GM18511 (cell line): Measurements from ENCODE around the gene ARSH.
A peak's percentile ranks its signal among the peaks of the same experiment; 100 is the strongest.
"Not testable (repeated sequence)": the region's sequence is repeated elsewhere in the genome, so short reads cannot be mapped to it uniquely, and the experiment has no call there.

Experiments used
- ATAC-seq: cut with Tn5 transposase; IDR thresholded peaks from one replicate; pipeline ENCODE4 v1.9.1; 2021; ENCODE audit warnings: mild to moderate bottlenecking, moderate library complexity; ENCODE audit not compliant: unreplicated experiment

The ARSH gene, protein sequence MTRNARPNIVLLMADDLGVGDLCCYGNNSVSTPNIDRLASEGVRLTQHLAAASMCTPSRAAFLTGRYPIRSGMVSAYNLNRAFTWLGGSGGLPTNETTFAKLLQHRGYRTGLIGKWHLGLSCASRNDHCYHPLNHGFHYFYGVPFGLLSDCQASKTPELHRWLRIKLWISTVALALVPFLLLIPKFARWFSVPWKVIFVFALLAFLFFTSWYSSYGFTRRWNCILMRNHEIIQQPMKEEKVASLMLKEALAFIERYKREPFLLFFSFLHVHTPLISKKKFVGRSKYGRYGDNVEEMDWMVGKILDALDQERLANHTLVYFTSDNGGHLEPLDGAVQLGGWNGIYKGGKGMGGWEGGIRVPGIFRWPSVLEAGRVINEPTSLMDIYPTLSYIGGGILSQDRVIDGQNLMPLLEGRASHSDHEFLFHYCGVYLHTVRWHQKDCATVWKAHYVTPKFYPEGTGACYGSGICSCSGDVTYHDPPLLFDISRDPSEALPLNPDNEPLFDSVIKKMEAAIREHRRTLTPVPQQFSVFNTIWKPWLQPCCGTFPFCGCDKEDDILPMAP

DNA sequence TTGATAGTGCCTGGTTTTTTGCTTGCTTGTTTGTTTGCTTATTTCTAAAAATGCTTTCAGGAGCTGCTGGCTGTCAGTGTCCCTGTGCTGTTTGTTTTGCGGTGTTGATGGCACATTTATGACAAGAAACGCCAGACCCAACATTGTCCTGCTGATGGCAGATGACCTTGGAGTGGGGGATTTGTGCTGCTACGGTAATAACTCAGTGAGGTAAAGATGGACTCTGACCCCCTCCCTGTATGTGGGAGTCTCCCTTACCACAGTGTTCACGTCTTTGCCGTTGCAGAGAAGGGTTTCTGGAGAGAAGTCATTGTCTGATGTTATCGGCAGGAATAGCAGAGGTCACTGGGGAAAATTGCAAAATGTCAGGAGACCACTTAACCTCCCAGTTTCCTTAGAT, at the start of gene ARSH:
Gene ARSH (plus strand): TSS at position 52 of the 400 bp plus-strand sequence. CDS start 67 bp downstream, at position 119.
- no peak for ATAC-seq

DNA sequence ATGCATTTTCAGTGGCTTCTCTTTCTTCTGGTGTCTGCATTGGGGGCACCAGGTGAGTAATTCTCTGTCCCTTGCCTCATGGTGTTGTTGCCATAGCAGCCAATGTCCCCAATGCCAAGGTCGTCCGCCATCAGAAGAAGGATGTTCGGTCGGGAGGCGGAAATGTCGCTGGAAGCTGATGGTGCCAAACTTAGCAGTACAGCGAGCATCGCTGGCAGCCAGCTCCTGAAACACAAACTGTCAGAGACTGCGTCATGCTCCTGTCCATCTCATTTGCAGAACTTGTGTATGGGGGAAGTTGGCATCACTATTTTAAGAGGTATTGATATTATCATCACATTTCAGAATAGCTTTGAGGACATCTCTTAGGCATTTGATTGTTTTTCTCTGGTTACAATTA, 48.1 kb upstream of the ARSH start:
- ATAC-seq: no peak

DNA sequence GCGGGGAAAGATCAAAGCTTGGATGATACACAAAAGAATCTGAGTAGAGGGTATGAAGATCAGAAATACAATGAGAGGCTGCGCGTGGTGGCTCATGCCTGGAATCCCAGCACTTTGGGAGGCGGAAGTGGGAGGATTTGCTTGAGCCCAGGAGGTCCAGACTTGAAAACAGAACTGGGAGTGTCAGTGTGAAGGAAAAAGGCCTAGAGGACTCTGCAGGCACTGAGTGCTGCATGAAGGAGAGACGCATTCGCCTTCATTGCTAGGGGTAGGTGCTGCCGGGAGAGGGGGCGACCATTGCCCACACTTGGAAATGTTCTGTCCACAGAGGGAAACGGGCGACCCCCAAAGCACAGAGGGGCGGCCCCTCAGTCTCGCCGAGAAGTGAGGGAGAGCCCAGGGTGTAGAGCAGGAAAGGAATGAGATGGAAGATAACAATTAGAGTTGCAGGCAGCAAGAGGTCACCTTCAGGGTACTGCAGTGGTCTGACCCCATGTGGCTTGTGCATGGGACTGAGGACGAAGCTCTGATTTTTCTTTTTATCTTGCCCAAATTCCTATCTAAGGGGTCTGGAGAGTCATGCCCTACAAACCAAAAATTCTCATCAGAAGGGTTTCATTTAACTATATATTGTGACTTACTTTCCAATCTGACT, 45.4 kb upstream of the ARSH start:
- ATAC-seq: no peak

DNA sequence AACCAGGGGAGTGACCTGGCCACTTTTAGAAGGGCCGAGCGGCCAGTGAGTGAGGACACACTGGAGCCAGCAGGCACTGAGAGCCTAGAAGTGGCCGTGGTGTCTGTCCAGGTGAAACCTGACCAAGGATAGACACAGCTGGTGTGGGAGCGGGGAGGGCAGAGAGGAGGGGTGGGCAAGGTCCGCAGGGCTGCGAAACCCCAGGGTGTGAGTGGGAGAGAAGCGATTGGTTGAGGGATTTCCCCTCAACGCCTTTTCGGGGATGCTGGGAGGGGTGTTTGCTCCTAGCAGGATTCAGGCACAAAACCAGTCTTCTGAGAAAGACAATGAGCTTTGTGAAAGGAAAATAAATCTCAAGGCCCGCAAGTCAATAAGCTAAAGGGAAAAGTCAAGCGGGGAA, 44.0 kb upstream of the ARSH start:
- no peak for ATAC-seq

DNA sequence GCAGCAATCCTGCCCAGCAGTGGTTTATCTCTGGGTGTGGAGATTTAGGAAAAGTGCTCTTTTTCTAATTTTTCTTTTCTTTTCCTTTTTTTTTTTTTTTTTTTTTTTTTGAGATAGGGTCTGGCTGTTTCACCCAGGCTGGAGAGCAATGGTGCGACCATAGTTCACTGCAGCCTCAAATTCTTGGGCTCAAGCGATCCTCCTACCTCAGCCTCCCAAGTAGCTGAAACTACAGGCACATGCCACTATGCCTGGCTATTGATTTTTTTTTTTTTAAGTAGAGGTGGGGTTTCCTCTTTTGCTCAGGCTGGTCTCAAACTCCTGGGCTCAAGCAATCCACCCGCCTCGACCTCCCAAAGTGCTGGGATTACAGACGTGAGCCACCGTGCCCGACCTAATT, 42.9 kb upstream of the ARSH start:
- not testable (repeated sequence) for ATAC-seq

DNA sequence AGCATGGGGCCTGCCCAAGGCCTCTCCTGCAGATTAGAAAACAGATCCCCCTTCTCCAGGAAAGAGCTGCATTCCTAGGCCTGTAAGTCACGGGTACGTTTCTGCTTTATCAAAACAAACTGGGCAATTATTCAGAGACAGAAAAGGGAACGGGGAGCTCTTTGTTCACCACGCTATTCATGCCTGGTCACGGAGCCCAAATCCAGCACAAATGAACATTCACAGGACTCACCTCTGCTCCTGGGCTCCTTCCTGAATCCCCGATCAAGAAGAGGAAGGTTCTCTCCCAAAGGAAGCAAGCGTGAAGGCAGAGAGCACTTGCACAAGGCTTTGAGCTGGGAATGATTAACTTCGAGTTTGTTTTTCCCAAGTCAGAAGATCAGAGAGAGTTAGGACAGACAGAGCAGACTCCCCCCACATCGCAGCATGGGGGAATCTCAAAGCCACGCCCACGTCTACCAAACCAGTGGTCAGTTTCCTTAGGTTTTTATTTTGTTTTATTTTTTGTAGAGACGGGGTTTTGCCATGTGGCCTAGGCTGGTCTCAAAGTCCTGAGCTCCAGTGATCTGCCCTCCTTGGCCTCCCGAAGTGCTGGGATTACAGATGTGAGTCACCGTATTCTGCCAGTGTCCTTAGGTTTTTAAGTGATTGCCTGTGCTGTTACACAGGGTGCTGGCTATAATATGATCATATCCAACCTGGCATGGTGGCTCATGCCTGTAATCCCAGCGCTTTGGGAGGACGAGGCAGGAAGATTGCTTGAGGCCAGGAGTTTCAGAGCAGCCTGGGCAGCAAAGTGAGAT, 42.2 kb upstream of the ARSH start:
- ATAC-seq: not testable (repeated sequence)

DNA sequence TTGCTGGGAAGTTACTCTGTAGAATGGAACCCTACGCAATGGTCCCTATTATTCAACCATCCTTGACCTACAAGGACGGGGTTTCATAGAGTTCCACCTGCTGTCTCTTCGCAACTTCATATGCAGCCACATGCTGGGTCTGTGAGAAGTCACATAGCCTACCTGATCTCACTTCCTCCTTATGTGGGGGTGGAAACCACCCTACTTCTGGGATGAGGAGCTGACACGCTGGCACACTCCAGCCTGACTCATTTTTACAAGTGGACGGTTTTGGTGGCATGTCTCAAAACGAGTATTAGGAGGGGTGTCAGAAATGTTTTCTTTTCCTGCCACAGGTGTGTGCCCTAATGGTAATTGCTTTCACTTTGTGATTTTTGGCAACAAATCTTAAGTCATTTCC, 40.4 kb upstream of the ARSH start:
- ATAC-seq: peak; percentile 62

DNA sequence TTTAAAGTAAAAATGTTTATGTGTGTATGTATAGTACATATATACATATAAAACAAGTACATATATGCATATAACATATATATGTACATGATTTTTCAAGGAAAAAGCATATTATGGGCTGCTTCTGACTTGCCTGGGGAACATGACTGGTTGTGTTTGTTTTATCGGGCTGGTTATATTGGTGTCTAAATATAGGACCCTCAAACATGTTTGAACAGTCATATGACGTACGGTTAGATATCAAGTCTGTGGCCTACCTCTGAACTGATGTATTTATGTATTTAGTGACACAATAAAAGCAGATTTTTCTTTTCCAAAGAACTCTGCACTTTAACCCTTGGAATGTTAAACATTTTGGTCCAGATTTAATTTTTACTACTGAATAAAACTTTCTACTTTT, 39.3 kb upstream of the ARSH start:
- ATAC-seq: no peak

DNA sequence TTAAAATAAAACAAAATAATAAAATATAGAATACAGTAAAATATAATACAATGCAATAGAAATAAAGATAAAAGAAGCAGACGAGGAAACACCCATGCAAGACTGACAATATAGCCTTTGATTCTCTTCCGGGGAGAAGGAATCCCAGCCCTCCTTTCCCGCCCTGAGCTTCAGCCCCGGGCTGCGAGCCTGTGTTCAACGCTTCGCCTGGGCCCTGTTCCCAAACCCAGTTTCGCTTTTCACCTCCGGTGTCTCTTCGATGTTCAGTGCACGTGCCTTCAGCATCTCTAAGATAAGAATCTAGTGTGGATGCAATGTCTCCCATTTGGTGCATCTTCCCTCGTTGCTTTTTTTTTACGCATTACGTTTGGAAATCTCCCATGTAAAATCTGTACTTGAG, 38.8 kb upstream of the ARSH start:
- no peak for ATAC-seq

DNA sequence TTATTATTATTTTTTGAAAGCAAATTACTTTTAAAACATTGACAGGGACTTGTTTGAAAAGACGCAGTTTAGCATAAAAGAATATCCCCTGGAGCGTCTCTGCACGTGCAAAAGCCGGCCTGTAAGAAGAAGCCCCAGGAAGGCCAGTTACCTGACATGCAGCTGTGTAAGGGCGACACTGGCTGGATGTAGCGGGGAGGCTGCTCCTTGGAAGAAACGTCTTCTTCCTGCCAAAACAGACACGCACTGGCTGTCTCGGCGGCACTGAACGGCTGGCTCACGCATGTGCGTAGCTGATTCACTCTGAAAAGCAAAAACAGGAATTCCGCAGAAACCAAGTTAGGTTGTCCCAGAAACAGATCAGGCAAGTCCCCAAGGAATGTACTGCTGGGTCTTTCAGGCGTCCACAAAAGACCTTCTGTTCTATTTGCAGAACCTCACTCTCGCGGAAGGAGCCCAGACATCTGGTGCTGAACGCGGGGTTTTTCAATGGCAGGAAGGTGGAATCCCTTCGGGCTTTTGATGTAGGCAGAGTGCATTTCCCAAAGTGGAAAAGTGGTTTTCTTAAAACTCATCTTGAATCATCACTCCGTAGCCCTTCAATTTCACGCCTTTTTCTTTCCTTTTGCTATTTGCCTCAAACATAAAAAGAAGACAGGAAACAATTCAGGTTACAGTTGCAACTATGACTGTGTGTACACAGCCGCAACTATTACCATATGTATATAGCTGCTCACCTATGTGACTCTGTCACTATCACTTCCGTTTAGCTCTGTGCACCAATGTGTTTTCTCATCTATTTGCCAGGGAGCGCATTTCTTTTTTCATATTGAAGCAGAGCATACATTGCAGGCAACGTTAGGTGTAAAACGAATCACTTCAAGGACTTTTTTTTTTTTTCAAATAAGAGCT, 38.1 kb upstream of the ARSH start:
- peak; percentile 68 for ATAC-seq

DNA sequence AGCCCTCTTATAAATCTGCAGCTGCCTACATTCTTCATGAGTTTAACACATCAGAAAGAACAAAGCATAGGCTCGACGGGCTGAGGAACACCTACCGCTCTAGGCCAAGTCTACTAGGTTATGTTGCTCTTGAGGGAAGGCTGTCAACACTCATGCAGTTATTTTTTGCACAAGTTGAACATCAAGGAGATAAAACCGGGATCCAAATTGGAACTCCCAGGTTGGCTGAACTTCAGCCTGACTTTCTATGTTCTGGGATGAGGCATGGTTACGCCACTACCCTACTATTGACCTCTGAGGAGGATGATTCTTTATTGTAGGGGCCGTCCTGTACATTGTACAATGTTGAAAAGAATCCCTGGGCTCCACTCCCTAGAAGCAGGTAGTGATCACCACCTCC, 37.3 kb upstream of the ARSH start:
- ATAC-seq: no peak

DNA sequence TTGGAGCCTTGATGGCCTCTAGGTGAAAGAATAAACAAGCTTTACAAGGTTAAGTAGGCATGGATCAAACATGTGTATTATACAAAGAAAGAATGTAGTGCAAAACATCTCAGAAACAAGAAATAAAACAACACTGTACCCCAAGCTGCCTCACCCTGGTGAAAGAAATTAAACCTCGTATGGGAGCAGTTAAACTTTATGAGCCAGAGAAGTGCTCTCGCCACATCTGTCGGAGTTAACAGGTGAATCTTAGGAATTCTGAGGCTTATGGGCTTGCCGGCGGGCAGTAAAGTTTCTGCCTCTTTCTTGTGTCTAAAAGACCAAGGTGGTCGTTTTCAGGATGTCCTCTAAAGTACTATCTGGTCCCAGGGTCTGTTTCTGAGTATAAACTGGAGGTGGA, 34.0 kb upstream of the ARSH start:
- no peak for ATAC-seq

DNA sequence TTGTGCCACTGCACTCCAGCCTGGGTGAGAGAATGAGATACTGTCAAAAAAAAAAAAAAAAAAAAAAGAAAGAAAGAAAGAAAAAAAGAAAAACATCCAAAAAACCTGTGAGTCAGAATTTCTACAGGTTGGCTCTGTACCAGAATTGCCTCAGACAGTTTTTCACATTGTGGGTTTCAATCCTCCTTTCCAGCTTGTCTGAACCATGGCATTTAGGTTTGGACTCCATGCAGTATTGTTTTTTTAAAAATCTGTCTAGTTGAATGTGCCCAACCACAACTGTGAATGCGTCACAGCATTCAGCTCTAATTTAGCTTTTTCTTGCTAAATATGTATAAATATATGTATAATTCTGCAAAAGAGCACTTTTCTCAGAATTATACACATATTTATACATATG, 31.4 kb upstream of the ARSH start:
- ATAC-seq: no peak

DNA sequence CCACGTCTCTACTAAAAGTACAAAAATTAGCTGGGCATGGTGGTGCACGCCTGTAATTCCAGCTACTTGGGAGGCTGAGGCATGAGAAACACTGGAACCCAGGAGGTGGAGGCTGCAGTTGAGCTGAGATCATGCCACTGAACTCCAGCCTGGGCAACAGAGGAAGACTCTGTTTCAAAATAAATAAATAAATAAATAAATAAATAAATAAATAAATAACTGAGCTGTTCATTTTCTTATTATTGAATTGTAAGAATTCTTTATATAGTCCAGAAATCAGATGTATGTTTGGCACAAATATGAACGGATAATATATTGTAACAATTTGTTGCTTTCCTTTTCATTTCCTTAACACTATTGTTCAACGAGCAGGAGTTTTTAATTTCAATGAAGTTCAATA, 27.7 kb upstream of the ARSH start:
- ATAC-seq: not testable (repeated sequence)

DNA sequence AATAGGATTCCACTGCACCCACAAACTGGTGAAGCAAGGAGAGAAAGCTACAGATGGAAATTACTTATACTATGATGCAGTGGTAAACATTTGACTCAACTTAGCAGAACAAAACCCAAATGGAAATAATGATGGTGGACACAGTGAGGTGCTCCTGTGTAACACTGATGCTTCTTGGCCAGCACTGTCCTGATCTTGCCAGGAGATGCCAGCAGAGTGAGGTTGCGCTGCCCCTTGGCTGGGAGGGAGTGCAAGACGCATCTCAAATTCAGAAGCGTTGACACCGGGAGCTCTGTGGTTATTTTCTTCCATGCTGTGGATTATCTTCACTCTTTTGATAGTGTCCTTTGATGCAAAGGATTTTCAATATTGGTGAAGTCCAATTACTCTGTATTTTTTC, 22.0 kb upstream of the ARSH start:
- no peak for ATAC-seq

DNA sequence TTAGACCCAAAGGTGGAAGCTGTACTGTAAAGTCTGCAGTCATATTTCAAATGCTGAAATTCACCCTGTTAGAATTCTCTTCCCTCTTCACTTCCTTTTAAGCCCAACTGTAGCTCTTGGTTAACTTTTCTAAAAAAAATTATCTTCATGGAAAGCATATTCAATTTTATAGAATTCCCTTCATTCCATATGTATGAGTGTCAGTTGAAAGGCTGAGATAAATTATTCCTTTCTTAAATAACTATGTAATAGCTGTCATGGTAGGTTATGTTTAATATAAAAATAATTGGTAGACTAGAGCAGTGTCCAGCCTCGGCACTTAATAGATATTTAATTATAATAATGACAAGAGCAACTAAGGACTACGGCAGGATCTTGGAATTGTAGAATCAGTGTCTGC, 16.8 kb upstream of the ARSH start:
- ATAC-seq: no peak

DNA sequence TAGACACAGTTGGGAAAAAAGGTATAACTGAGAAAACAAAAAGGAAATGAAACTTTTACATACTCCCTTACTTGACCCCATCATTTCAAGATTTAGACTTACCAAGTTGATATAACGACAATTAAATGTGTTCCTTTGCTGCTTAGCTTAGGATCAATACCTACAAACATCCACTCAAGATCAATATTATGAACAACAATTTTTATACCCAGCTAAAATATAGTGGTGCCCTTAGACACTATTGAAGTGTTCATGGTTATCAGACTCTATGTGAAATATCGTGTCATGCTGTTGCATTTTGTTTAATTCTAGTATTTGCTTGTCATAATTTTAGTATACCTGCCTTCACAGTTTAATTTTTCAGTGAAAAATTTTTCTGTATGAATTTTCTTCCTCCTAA, 4.2 kb downstream of the ARSH start:
- ATAC-seq: no peak

DNA sequence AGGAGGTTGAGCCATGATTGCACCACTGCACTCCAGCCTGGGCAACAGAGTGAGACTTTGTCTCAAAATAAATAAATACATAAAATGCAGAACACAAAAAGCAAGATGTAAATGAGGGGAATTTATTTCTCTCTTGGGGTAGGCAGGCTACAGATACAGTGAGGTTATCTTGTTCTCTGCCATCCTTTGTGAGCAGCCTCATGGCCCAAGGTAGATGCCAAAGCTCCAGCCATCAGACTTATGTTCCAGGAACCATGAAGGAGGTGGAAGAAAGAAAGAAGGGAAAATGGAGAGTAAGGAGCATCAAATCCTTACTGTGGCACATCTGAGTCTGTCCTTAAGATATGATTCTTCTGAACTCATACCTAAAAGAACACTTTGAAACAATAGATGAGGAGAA, 11.1 kb downstream of the ARSH start:
- ATAC-seq: no peak

DNA sequence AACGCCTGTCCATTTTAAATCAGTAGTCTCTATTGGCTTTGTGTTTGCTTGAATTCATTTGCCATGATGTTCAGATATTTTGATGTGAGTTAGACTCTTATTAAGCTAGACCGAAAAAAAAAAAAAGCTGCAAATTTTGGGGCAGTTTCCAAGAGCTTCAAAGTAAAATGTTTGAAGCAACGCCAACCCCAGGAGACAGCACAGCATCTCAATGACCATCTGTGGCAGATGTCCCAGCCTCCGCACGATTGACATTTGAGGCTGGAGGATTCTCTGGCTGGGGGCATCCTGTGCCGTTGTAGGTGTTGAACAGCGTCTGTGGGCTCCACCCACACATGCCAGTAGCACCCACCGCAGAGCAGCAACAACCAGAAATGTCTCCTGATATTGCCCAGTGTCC, 17.8 kb downstream of the ARSH start:
- ATAC-seq: no peak

DNA sequence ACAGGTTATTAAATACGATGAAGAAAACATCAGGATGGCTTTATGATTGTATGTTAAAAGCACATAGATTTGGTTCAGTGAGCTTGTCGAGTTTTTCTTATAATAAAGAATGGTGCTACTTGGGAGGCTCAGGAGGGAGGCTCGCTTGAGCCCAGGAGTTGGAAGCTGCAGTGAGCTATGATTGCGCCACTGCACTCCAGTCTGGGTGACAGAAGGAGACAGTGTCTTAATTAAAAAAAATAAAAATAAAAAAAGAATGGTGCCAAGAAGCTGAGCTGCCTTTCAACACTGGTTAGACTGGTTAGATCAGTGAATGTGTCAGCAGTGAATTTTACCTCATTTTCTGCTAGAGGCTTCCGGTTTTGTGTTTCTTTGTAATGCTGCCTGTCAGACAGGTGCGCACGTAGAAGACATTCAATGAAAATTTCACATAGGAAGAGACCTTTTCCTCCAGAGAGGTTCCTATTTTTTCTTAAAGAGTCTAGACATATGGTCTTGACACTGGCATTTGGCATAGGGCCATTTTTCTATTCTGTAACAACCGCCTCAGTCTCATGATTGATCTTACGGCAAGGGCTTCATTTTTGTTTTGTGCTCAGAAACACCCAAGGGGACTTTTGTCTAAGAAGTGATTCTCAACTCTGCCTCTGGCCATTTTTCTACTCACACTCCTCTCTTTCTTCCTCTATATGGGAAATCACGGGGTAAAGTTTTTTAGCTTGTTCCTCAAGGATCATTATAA, 19.9 kb downstream of the ARSH start:
- ATAC-seq: no peak
